ENCODE measurements around the gene CABP4. TPM values are rescaled to one million over a fixed set of nuclear protein-coding genes. Genes with fewer than 3 reads are reported as not detected.

Gene CABP4
- total and polyA plus RNA-seq, 2 experiments from 2014 or later = not detected

DNA sequence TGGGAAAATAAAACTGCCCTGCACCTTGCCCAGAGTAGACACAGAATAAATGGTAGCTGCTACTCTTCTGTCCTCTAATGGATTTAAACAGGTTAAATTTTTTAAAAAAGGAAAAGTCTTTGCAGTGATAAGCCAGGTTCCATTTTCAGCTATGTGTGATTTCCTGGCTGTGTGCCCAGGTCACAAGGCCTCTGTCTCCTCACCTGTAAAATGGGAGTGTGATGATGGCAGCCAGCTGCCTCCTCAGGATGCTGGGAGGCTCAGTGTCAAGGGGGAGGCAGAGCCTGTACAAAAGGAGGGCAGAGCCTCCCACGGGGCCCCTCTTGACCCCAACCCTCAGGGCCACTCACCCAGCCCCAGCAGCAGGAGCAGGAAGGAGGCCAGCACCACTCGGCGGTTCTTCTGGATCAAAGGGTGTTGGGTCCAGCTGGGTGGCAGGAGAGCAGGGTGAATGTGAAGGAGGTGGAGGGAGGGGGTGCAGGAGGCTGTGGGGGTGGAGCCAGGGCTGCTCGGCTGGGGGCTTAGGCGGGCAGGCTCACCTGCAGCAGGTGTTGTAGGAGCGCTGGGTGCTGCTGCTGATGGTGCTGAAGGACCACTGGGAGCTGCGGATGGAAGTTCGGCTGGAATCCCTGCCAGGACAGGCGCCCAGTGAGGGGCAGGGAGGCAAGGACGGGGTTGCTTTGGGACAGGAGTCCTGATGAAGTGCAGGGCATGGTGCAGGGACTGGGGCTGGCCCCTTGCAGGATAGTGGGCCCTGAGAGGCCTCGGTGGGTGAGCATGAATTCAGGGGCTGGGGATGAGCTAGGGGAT is 12.0 kb downstream of the CABP4 start:
- H3K27me3 ChIP-seq = no peaks in the 10 kb centered on the region
- TF ChIP-seq, protein P1, sequence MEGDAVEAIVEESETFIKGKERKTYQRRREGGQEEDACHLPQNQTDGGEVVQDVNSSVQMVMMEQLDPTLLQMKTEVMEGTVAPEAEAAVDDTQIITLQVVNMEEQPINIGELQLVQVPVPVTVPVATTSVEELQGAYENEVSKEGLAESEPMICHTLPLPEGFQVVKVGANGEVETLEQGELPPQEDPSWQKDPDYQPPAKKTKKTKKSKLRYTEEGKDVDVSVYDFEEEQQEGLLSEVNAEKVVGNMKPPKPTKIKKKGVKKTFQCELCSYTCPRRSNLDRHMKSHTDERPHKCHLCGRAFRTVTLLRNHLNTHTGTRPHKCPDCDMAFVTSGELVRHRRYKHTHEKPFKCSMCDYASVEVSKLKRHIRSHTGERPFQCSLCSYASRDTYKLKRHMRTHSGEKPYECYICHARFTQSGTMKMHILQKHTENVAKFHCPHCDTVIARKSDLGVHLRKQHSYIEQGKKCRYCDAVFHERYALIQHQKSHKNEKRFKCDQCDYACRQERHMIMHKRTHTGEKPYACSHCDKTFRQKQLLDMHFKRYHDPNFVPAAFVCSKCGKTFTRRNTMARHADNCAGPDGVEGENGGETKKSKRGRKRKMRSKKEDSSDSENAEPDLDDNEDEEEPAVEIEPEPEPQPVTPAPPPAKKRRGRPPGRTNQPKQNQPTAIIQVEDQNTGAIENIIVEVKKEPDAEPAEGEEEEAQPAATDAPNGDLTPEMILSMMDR (IDR thresholded peaks at IDR 0.05; ENCODE audit: low read depth, low read length) = no peak
- H3K36me3 ChIP-seq = no peaks in the 10 kb centered on the region
- peaks cover 4% of the 10 kb centered on the region for H3K4me1 ChIP-seq (ENCODE audit: low read depth)
- no peak overlapping the region for H3K4me3 ChIP-seq
- H3K27ac ChIP-seq = no peak overlapping the region
- no peak for DNase-seq (ENCODE audit: low read depth in 1 of 2, low spot score in 1 of 2)
- H3K9me3 ChIP-seq (ENCODE audit: low read depth) = no peaks in the 10 kb centered on the region

DNA sequence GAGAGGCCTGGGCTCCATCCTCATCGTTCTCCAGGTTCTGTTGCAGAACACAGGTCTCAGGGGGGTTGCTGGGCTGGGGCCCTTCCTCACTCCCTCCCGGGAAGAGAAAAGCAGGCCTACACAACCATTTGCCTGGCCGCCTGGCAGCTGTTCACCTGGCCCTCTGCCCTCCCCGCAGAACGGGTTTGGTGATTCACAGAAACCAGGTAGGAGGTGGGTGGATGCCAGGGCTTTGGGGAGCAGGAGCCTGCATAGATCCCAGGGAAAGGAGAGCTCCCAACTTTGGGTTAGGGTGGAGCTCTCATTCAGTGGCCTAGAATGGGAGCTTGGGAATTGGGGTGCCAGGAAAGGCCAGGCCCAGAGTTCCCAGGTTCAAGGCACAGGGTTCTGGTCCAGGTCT is 12.9 kb downstream of the CABP4 start:
- H3K4me3 ChIP-seq = peak overlapping the region; percentile 86
- TF ChIP-seq, protein P1 (IDR thresholded peaks at IDR 0.05; ENCODE audit: low read depth, low read length) = no peak
- DNase-seq (ENCODE audit: low read depth in 1 of 2, low spot score in 1 of 2) = no peak
- H3K36me3 ChIP-seq = no peaks in the 10 kb centered on the region
- H3K9me3 ChIP-seq (ENCODE audit: low read depth) = no peaks in the 10 kb centered on the region
- no peaks in the 10 kb centered on the region for H3K27me3 ChIP-seq
- peak overlapping the region; percentile 41 for H3K27ac ChIP-seq
- peaks cover 4% of the 10 kb centered on the region for H3K4me1 ChIP-seq (ENCODE audit: low read depth)

DNA sequence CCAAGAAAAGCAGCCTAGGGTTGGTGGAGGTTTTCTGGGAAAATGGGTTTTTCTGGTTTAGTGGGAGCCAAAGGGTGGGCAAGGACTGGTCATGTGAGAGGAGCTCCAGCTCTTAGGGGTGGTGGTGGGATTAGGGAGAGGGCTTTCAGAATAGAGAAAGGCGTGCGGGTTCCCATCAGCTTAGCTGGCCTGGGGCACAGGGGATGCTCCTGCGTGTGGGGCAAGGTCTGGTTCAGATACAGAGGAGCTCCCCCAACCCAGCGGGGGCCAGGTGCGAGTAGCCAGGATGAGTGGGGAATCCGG is 13.3 kb downstream of the CABP4 start:
- Histone ChIP-seq H3K9me3 (ENCODE audit: low read depth) (no peaks in the 10 kb centered on the region), H3K27me3 (no peaks in the 10 kb centered on the region), H3K4me1 (ENCODE audit: low read depth) (peaks cover 4% of the 10 kb centered on the region), H3K4me3 (peak overlapping the region; percentile 86), H3K36me3 (no peaks in the 10 kb centered on the region), H3K27ac (peak overlapping the region; percentile 41)
- TF ChIP-seq, protein P1 (IDR thresholded peaks at IDR 0.05; ENCODE audit: low read depth, low read length) = no peak
- DNase-seq (ENCODE audit: low read depth in 1 of 2, low spot score in 1 of 2) = no peak

DNA sequence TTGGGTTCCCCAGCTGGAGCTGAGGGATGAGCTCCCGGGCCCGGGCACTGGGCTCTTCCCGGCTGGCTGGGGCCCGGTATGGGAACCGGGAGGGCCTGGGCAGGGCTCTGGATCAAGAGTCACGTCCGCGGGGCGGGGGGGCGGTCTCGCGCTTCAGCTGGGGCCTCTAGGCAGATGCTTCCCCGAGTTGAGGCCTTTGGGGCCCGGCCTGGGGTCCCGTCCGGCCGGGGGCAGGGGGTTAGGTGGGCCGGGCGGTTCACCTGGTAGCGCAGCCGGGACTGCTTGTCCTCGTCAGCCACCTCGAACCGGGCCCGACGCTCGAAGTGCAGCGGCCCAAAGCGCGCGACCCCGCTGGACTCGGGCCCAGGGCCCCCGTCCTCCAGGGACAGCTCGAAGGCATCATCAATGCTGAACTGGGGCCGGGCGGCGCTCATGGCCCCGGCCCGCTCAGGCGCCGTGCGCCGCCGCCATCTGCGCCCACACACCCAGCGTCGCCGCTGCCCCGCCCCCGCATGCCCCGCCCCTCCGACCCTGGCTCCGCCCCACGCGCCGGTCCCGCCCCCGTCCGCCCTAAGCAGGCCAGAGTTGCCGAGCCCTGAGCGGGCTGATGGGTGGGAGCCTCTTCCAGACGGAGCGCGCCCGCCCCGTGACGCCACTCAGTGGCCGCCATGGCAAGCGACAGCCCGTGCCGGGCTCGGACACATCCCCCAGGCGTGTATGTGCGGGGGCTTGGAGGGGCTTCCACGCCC is 13.8 kb downstream of the CABP4 start, which contains the start of gene TMEM134:
Gene TMEM134 (minus strand): TSS at position 493 of the 749 bp plus-strand sequence. CDS start 59 bp downstream, at position 434.
- Histone ChIP-seq H3K4me3 (peak within 1 kb of the TSS; percentile 86), H3K4me1 (ENCODE audit: low read depth) (peaks cover 4% of the 10 kb centered on the region), H3K36me3 (no peaks in the 10 kb centered on the region), H3K9me3 (ENCODE audit: low read depth) (no peaks in the 10 kb centered on the region), H3K27ac (peak within 1 kb of the TSS; percentile 59), H3K27me3 (no peaks in the 10 kb centered on the region)
- TF ChIP-seq, protein P1 (IDR thresholded peaks at IDR 0.05; ENCODE audit: low read depth, low read length) = peak; percentile 45
- peak; percentile 95 to 96 for DNase-seq (ENCODE audit: low read depth in 1 of 2, low spot score in 1 of 2)

DNA sequence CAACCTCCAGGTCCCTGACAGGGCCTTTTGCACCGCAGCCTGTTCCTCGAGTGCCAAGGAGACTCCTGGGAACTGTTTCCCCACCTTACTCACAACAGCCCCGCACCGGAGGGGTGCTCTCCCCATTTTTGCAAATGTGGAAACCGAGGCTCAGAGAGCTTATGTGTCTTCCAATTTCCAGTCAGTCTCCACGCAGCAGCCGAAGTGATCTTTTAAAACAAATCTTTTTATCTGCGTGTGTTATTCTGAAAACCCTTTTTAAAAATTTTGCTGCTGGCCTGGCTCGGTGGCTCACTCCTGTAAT is 14.3 kb downstream of the CABP4 start:
- Histone ChIP-seq H3K9me3 (ENCODE audit: low read depth) (no peaks in the 10 kb centered on the region), H3K4me1 (ENCODE audit: low read depth) (peaks cover 4% of the 10 kb centered on the region), H3K4me3 (peak overlapping the region; percentile 86), H3K27me3 (no peaks in the 10 kb centered on the region), H3K36me3 (no peaks in the 10 kb centered on the region), H3K27ac (peak overlapping the region; percentile 59)
- DNase-seq (ENCODE audit: low read depth in 1 of 2, low spot score in 1 of 2) = no peak
- TF ChIP-seq, protein P1 (IDR thresholded peaks at IDR 0.05; ENCODE audit: low read depth, low read length) = no peak

Measured in cardiac muscle cell (in vitro differentiated cells and primary cell).